HCT116 (cell line): ENCODE measurements around the gene USP31. TPM values are rescaled to one million over a fixed set of nuclear protein-coding genes. Genes with fewer than 3 reads are reported as not detected.
A peak's percentile ranks its signal among the peaks of the same experiment; 100 is the strongest.

ENCODE experiments used
- ATAC-seq: fragments of 200-7000 bp; cut with Tn5 transposase; 2 replicates; pipeline ENCODE4 v1.9.1; 2020; ENCODE audit warnings: mild to moderate bottlenecking, moderate library complexity
- BruUV-seq: library from RNA; stranded (reverse); fragments of 400-500 nt; replicated peaks from 2 replicates; lab custom pipeline; 2021; lab: Mats Ljungman, UMichigan
- CTCF ChIA-PET: fragments of 300-600 bp; sonication (Branson Sonifier 250); formaldehyde crosslinking; loops from one replicate; lab custom pipeline; 2021; ENCODE audit warnings: antibody characterized with exemption; lab: Charles Lee
- POLR2A ChIA-PET: fragments of 300-600, 350-600 bp; sonication (Branson Sonifier 250); formaldehyde crosslinking; loops from one replicate; lab custom pipeline; 2021; ENCODE audit warnings: antibody characterized with exemption; lab: Charles Lee
- RAD21 ChIA-PET, 2 experiments: fragments of 300-600 bp; sonication (Branson Sonifier 250); formaldehyde crosslinking; loops; one replicate each; lab custom pipeline; 2023; ENCODE audit warnings: low total read pairs in 2 of 2; ENCODE audit not compliant: uncharacterized antibody in 2 of 2, unreplicated experiment in 2 of 2, low non-redundant PET in 1 of 2; lab: Charles Lee
- DNase-seq: peaks from one replicate; pipeline ENCODE4 v3.0.0-alpha.2; 2010; ENCODE audit warnings: low read depth, low spot score
- H2AFZ ChIP-seq: fragments of 200-600 bp; shearing (Covaris generic), sonication (generic); 2 replicates; pipeline ENCODE4 v1.6.1; 2017; ENCODE audit warnings: low read depth, mixed run types, mixed read lengths, antibody characterized with exemption, low read length; ENCODE audit not compliant: poor library complexity, severe bottlenecking
- H3K27ac ChIP-seq: 2 replicates; pipeline ENCODE4 v1.5.1; 2012; ENCODE audit warnings: low read depth, low read length
- H3K27me3 ChIP-seq: fragments of 200-600 bp; sonication (generic); 2 replicates; pipeline ENCODE4 v1.6.1; 2016; ENCODE audit warnings: mixed run types, low read length, mixed read lengths; ENCODE audit not compliant: insufficient read depth
- H3K36me3 ChIP-seq, 2 experiments: fragments of 200-500 bp in 1 of 2; fragments of 200-600 bp in 1 of 2; sonication (Bioruptor generic) in 1 of 2; sonication (generic) in 1 of 2; 2 replicates each; pipeline versions ENCODE4 v1.5.1 to v1.6.1; 2014 to 2016; ENCODE audit warnings: low read length in 2 of 2, inconsistent platforms in 1 of 2, mixed read lengths in 1 of 2, mixed run types in 1 of 2; ENCODE audit not compliant: insufficient read depth in 2 of 2, control insufficient read depth in 1 of 2
- H3K4me1 ChIP-seq, 2 experiments: fragments of 200-600 bp in 1 of 2; sonication (generic) in 1 of 2; 2 replicates each; pipeline versions ENCODE4 v1.5.1 to v1.6.1; 2012 to 2017; ENCODE audit warnings: low read length in 2 of 2, inconsistent platforms in 1 of 2, mild to moderate bottlenecking in 1 of 2, mixed read lengths in 1 of 2, mixed run types in 1 of 2, moderate library complexity in 1 of 2; ENCODE audit not compliant: insufficient read depth in 2 of 2, control insufficient read depth in 1 of 2
- H3K4me2 ChIP-seq: fragments of 200-600 bp; sonication (generic); 2 replicates; pipeline ENCODE4 v1.6.1; 2017; ENCODE audit warnings: mixed run types, low read length, mixed read lengths
- H3K4me3 ChIP-seq, 2 experiments: fragments of 200-600 bp in 1 of 2; sonication (generic) in 1 of 2; replicated peaks in 1 of 2; 2 replicates each; pipeline ENCODE4 v1.5.1; 2011 to 2016; ENCODE audit warnings: low read length in 2 of 2, control low read depth in 1 of 2, low read depth in 1 of 2, mild to moderate bottlenecking in 1 of 2, mixed read lengths in 1 of 2, mixed run types in 1 of 2
- H3K79me2 ChIP-seq: fragments of 200-600 bp; sonication (generic); 2 replicates; pipeline ENCODE4 v1.6.1; 2017; ENCODE audit warnings: mild to moderate bottlenecking, mixed run types, low read length, moderate library complexity, mixed read lengths; ENCODE audit not compliant: insufficient read depth
- H3K9ac ChIP-seq: fragments of 200-600 bp; sonication (generic); 2 replicates; pipeline ENCODE4 v1.6.1; 2016; ENCODE audit warnings: low read length, mixed read lengths
- H3K9me2 ChIP-seq: fragments of 200-600 bp; sonication (generic), shearing (Covaris generic); 2 replicates; pipeline ENCODE4 v1.6.1; 2017; ENCODE audit warnings: mixed run types, mild to moderate bottlenecking, moderate library complexity; ENCODE audit not compliant: insufficient read depth
- H3K9me3 ChIP-seq, 2 experiments: fragments of 200-500 bp in 1 of 2; fragments of 200-600 bp in 1 of 2; sonication (Bioruptor generic) in 1 of 2; sonication (generic) in 1 of 2; 2 replicates each; pipeline ENCODE4 v1.6.1; 2014 to 2017; ENCODE audit warnings: low read length in 2 of 2, mixed read lengths in 2 of 2, inconsistent platforms in 1 of 2, low read depth in 1 of 2, mild to moderate bottlenecking in 1 of 2, mixed run types in 1 of 2, moderate library complexity in 1 of 2; ENCODE audit not compliant: control insufficient read depth in 1 of 2, insufficient read depth in 1 of 2
- H4K20me1 ChIP-seq: fragments of 200-600 bp; sonication (generic), shearing (Covaris generic); 2 replicates; pipeline ENCODE4 v1.6.1; 2017; ENCODE audit warnings: mixed run types, mild to moderate bottlenecking, moderate library complexity; ENCODE audit not compliant: insufficient read depth
- CBX3 ChIP-seq: IDR thresholded peaks from 2 replicates; pipeline ENCODE4 v1.6.1; 2012; ENCODE audit warnings: low read depth
- CEBPB ChIP-seq: IDR thresholded peaks from 2 replicates; pipeline ENCODE4 v1.6.1; 2012; ENCODE audit warnings: low read depth
- EZH2phosphoT487 ChIP-seq: fragments of 200-600 bp; IDR thresholded peaks from 2 replicates; pipeline ENCODE4 v1.6.1; 2018; ENCODE audit warnings: antibody characterized with exemption, borderline replicate concordance
- FOSL1 ChIP-seq: IDR thresholded peaks from 2 replicates; pipeline ENCODE4 v1.6.1; 2012; ENCODE audit warnings: low read depth
- POLR2AphosphoS5 ChIP-seq: IDR thresholded peaks from 2 replicates; pipeline ENCODE4 v1.6.1; 2011; ENCODE audit warnings: mild to moderate bottlenecking, low read depth, low read length, moderate library complexity
- SP1 ChIP-seq: IDR thresholded peaks from 2 replicates; pipeline ENCODE4 v1.6.1; 2012; ENCODE audit warnings: low read depth
- TCF7L2 ChIP-seq: IDR thresholded peaks from 2 replicates; pipeline ENCODE4 v1.7.0; 2011; ENCODE audit warnings: borderline replicate concordance, inconsistent platforms; ENCODE audit not compliant: insufficient read depth, insufficient read length; ENCODE audit errors: extremely low read depth
- YY1 ChIP-seq: IDR thresholded peaks from 2 replicates; pipeline ENCODE4 v1.6.1; 2011; ENCODE audit warnings: low read length, low read depth, moderate library complexity, mild to moderate bottlenecking; ENCODE audit not compliant: insufficient replicate concordance; ENCODE audit errors: extremely low read depth
- ZNF274 ChIP-seq: fragments of 200-500 bp; sonication (Bioruptor generic); IDR thresholded peaks from 2 replicates; pipeline ENCODE4 v1.6.1; 2014; ENCODE audit warnings: mild to moderate bottlenecking, low read depth, low read length, inconsistent platforms
- intact Hi-C: fragments of 100-400 bp; cut with micrococcal nuclease; formaldehyde crosslinking; loops from 2 replicates; pipeline ENCODE4 v1.10.0; 2022
- total RNA-seq: library from RNA; stranded (reverse); gene quantifications from one replicate; pipeline ENCODE4 v1.2.1, GENCODE V29; 2021; ENCODE audit not compliant: unreplicated experiment
- TF ChIP-seq, protein P1 (sequence below): IDR thresholded peaks from 2 replicates; pipeline ENCODE4 v1.6.1; 2011; ENCODE audit warnings: mild to moderate bottlenecking, low read length, moderate library complexity; ENCODE audit not compliant: insufficient replicate concordance; ENCODE audit errors: extremely low read depth
- TF ChIP-seq, protein P2 (sequence below): IDR thresholded peaks from 2 replicates; pipeline ENCODE4 v1.6.1; 2012; ENCODE audit warnings: low read depth

Gene USP31
- total RNA-seq, 1 experiment from 2014 or later = 12.2 TPM

DNA sequence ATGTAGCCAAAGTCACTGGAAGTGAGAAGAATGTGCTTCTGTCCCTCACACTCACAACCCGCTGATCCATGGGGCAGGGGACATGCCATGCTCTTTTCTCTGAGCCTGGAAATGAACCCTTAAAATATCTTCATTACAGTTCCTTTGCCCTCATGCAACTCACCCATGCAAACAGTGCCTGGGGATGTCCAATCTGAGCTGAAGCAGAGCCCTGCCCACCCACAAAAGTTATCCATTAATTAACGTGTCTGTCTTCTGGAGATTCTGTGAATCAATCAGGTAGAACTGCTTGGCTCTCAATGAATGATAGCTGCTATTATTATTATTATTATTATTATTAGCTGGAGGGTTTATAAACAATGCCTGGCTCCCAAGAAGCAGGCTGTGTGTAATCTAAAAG lies 133.7 kb downstream of the USP31 start:
- ChIA-PET RAD21 (no interaction called here), POLR2A (no interaction called here), CTCF (no interaction called here)
- no peaks in the 10 kb centered on the region for H3K9me2 ChIP-seq
- no peak overlapping the region for H3K4me3 ChIP-seq
- no peak for DNase-seq
- peaks cover 0 to 4% of the 10 kb centered on the region in 2 experiments; a peak in 1 of 4 replicates for H3K4me1 ChIP-seq
- no peak overlapping the region for H3K27ac ChIP-seq
- TF ChIP-seq SP1 = no peak
- no peak for TF ChIP-seq ZNF274
- no peak for TF ChIP-seq CBX3
- no peak for TF ChIP-seq EZH2phosphoT487
- TF ChIP-seq YY1 = no peak
- no peak for TF ChIP-seq CEBPB
- TF ChIP-seq, protein P1, sequence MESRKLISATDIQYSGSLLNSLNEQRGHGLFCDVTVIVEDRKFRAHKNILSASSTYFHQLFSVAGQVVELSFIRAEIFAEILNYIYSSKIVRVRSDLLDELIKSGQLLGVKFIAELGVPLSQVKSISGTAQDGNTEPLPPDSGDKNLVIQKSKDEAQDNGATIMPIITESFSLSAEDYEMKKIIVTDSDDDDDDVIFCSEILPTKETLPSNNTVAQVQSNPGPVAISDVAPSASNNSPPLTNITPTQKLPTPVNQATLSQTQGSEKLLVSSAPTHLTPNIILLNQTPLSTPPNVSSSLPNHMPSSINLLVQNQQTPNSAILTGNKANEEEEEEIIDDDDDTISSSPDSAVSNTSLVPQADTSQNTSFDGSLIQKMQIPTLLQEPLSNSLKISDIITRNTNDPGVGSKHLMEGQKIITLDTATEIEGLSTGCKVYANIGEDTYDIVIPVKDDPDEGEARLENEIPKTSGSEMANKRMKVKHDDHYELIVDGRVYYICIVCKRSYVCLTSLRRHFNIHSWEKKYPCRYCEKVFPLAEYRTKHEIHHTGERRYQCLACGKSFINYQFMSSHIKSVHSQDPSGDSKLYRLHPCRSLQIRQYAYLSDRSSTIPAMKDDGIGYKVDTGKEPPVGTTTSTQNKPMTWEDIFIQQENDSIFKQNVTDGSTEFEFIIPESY = no peak
- no peaks in the 10 kb centered on the region for H4K20me1 ChIP-seq
- no peak overlapping the region for H3K9ac ChIP-seq
- no peaks in the 10 kb centered on the region for H3K79me2 ChIP-seq
- no TSS peak for BruUV-seq
- H3K4me2 ChIP-seq = no peak overlapping the region
- no peaks in the 10 kb centered on the region for H3K9me3 ChIP-seq
- ATAC-seq = no peak
- no peaks in the 10 kb centered on the region for H3K36me3 ChIP-seq
- H3K27me3 ChIP-seq = peaks cover 11% of the 10 kb centered on the region; the same call in 1 of the 2 replicates
- intact Hi-C loops = no loop called here
- H2AFZ ChIP-seq = no peak overlapping the region

DNA sequence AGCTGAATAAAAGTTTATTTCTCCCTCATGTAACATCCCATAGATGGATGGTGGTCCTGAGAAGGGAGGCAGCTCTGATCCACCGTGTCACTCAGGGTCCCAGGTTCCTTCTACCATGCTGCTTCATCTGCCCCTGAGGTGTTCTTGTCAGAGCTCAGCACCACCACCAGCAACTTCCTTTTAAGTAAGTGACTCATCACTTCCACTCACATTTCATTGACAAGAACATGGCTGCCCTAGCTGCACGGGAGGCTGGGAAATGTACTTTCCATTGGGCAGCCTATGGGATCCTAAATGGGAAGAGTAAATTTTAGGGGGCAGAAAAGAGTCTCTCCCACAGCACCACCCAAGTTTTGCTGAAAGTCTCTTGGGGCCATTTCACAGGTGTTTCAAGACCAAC lies 134.7 kb downstream of the USP31 start:
- Histone ChIP-seq H3K27ac (no peak overlapping the region), H3K9ac (no peak overlapping the region), H2AFZ (no peak overlapping the region), H3K27me3 (peaks cover 11% of the 10 kb centered on the region; the same call in 1 of the 2 replicates), H3K4me1 (peaks cover 0 to 4% of the 10 kb centered on the region in 2 experiments; a peak in 1 of 4 replicates)
- CTCF ChIA-PET = no interaction called here
- ATAC-seq (no peak; the same call in 1 of the 2 replicates), DNase-seq (no peak)
- BruUV-seq = no TSS peak
- no peak for TF ChIP-seq CBX3
- TF ChIP-seq YY1 = peak; percentile 72
- TF ChIP-seq POLR2AphosphoS5 = no peak
- peak; percentile 30; the same call in 1 of the 2 replicates for TF ChIP-seq FOSL1
- TF ChIP-seq, protein P2, sequence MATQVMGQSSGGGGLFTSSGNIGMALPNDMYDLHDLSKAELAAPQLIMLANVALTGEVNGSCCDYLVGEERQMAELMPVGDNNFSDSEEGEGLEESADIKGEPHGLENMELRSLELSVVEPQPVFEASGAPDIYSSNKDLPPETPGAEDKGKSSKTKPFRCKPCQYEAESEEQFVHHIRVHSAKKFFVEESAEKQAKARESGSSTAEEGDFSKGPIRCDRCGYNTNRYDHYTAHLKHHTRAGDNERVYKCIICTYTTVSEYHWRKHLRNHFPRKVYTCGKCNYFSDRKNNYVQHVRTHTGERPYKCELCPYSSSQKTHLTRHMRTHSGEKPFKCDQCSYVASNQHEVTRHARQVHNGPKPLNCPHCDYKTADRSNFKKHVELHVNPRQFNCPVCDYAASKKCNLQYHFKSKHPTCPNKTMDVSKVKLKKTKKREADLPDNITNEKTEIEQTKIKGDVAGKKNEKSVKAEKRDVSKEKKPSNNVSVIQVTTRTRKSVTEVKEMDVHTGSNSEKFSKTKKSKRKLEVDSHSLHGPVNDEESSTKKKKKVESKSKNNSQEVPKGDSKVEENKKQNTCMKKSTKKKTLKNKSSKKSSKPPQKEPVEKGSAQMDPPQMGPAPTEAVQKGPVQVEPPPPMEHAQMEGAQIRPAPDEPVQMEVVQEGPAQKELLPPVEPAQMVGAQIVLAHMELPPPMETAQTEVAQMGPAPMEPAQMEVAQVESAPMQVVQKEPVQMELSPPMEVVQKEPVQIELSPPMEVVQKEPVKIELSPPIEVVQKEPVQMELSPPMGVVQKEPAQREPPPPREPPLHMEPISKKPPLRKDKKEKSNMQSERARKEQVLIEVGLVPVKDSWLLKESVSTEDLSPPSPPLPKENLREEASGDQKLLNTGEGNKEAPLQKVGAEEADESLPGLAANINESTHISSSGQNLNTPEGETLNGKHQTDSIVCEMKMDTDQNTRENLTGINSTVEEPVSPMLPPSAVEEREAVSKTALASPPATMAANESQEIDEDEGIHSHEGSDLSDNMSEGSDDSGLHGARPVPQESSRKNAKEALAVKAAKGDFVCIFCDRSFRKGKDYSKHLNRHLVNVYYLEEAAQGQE = peak; percentile 50
- TF ChIP-seq TCF7L2 = peak; percentile 86
- TF ChIP-seq, all 23 proteins: peak for 4
- no peaks in the 10 kb centered on the region for H4K20me1 ChIP-seq
- H3K9me3 ChIP-seq = no peaks in the 10 kb centered on the region
- ChIA-PET POLR2A (no interaction called here), RAD21 (no interaction called here)
- no peak overlapping the region for H3K4me3 ChIP-seq
- intact Hi-C loops = loop anchor here (5.0 kb wide), 1 partner anchor 117 kb away; no protein-coding TSS in a partner anchor
- H3K79me2 ChIP-seq = no peaks in the 10 kb centered on the region
- H3K36me3 ChIP-seq = no peaks in the 10 kb centered on the region
- H3K9me2 ChIP-seq = no peaks in the 10 kb centered on the region
- 0 out of 2 replicates have a peak overlapping the region, but pooled peaks have one; percentile 6 for H3K4me2 ChIP-seq
